Measurements from ENCODE around the gene AMBN. TPM values are rescaled to one million over a fixed set of nuclear protein-coding genes. Genes with fewer than 3 reads are reported as not detected.

The AMBN gene
- total and polyA plus RNA-seq, 7 donors: not detected

GRCh38 chr4:70603856-70604255 is 11.8 kb downstream of the AMBN start:
- no peak for DNase-seq
- Histone ChIP-seq H3K27me3 (ENCODE audit: insufficient read depth in 3 of 3, low read length in 2 of 3) (no peaks in the 10 kb centered on the region), H3K4me1 (no peaks in the 10 kb centered on the region), H3K36me3 (ENCODE audit: insufficient read depth in 1 of 2, low read depth in 1 of 2) (no peaks in the 10 kb centered on the region), H3K4me3 (no peak overlapping the region), H3K9me3 (no peaks in the 10 kb centered on the region), H3K27ac (no peak overlapping the region)
- WGBS, 3 donors: 30 to 34% (median 34%) methylated on average over 3 of the region's 3 CpGs
- TF ChIP-seq, protein P1, sequence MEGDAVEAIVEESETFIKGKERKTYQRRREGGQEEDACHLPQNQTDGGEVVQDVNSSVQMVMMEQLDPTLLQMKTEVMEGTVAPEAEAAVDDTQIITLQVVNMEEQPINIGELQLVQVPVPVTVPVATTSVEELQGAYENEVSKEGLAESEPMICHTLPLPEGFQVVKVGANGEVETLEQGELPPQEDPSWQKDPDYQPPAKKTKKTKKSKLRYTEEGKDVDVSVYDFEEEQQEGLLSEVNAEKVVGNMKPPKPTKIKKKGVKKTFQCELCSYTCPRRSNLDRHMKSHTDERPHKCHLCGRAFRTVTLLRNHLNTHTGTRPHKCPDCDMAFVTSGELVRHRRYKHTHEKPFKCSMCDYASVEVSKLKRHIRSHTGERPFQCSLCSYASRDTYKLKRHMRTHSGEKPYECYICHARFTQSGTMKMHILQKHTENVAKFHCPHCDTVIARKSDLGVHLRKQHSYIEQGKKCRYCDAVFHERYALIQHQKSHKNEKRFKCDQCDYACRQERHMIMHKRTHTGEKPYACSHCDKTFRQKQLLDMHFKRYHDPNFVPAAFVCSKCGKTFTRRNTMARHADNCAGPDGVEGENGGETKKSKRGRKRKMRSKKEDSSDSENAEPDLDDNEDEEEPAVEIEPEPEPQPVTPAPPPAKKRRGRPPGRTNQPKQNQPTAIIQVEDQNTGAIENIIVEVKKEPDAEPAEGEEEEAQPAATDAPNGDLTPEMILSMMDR (IDR thresholded peaks at IDR 0.05): no peak
- intact Hi-C loops (cut with DNase I): loop anchor here (5.0 to 10.0 kb wide), 2 partner anchors 81 to 83 kb away; partner anchors contain the start of gene UTP3 (in 2 of the 2)
- no peak for ATAC-seq

DNA sequence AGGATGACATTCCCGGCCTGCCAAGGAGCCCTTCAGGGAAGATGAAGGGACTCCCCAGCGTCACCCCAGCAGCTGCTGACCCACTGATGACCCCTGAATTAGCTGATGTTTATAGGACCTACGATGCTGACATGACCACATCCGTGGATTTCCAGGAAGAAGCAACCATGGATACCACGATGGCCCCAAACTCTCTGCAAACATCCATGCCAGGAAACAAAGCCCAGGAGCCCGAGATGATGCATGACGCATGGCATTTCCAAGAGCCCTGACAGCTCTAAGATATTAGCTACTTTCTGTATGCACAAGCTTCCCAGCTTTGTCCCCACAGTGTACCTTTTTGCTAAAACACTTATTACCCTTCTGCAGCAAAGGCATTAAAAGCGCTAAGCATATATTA is 14.4 kb downstream of the AMBN start:
- Histone ChIP-seq H3K4me1 (no peaks in the 10 kb centered on the region), H3K36me3 (ENCODE audit: insufficient read depth in 1 of 2, low read depth in 1 of 2) (no peaks in the 10 kb centered on the region), H3K27ac (no peak overlapping the region), H3K9me3 (no peaks in the 10 kb centered on the region), H3K27me3 (ENCODE audit: insufficient read depth in 3 of 3, low read length in 2 of 3) (no peaks in the 10 kb centered on the region), H3K4me3 (no peak overlapping the region)
- intact Hi-C loops (cut with DNase I): loop anchor here in 1 of 2 donors (10.0 kb wide), 1 partner anchor 78 kb away; the partner anchor contains the start of gene UTP3
- WGBS, 3 donors: 70 to 78% (median 71%) methylated on average over 8 of the region's 8 CpGs
- ATAC-seq (no peak), DNase-seq (no peak)
- TF ChIP-seq, protein P1 (IDR thresholded peaks at IDR 0.05): no peak

DNA sequence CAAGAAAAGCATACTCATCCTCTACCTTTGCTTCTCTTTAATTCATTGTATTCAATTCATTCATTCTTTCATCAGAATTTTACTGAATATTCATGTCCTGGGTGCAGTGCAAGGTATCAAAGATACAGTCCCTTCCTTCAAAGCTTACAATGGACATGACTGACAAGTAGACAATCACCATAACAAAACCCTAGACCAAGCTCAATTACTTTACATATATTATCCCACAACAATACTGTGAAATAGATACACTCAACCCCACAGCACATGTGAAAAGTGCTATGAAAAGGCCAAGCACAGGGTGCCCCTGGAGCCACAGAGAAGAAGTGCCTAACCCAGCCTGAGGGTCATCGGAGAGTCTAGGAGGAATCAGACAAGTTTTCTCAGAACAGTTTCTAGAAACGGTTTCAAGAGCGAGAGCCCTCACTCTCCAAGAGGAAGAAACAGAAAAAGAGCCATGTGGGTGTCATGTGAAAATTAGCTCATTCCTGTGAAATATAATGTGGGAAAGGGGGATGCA is 15.3 kb downstream of the AMBN start:
- Histone ChIP-seq H3K27ac (no peak overlapping the region), H3K4me3 (no peak overlapping the region), H3K4me1 (no peaks in the 10 kb centered on the region), H3K27me3 (ENCODE audit: insufficient read depth in 3 of 3, low read length in 2 of 3) (no peaks in the 10 kb centered on the region), H3K9me3 (no peaks in the 10 kb centered on the region), H3K36me3 (ENCODE audit: insufficient read depth in 1 of 2, low read depth in 1 of 2) (no peaks in the 10 kb centered on the region)
- TF ChIP-seq, protein P1 (IDR thresholded peaks at IDR 0.05): no peak
- WGBS, 3 donors: 85 to 95% (median 93%) methylated on average over 3 of the region's 3 CpGs
- intact Hi-C loops (cut with DNase I): loop anchor here in 1 of 2 donors (10.0 kb wide), 1 partner anchor 77 kb away; the partner anchor contains the start of gene UTP3
- ATAC-seq (no peak), DNase-seq (no peak)

GRCh38 chr4:70608324-70608723 is 16.3 kb downstream of the AMBN start:
- no peaks in the 10 kb centered on the region for H3K4me1 ChIP-seq
- intact Hi-C loops (cut with DNase I): loop anchor here in 1 of 2 donors (10.0 kb wide), 1 partner anchor 76 kb away; the partner anchor contains the start of gene UTP3
- WGBS, 3 donors: 73 to 82% (median 80%) methylated on average over 2 of the region's 2 CpGs
- no peak for ATAC-seq
- TF ChIP-seq, protein P1 (IDR thresholded peaks at IDR 0.05): no peak
- no peaks in the 10 kb centered on the region for H3K36me3 ChIP-seq (ENCODE audit: insufficient read depth in 1 of 2, low read depth in 1 of 2)
- DNase-seq: no peak
- H3K27me3 ChIP-seq (ENCODE audit: insufficient read depth in 3 of 3, low read length in 2 of 3): no peaks in the 10 kb centered on the region
- no peaks in the 10 kb centered on the region for H3K9me3 ChIP-seq
- no peak overlapping the region for H3K4me3 ChIP-seq
- H3K27ac ChIP-seq: no peak overlapping the region

Measured in psoas muscle (tissue), 8 donors.